NCI-H1105 treated with DMSO at 0.1 percent for 48 hours (cell line): ENCODE results near the gene PAPPA2.

Source experiments
- DNase-seq: peaks from one replicate; lab custom pipeline; 2025; lab: John Stamatoyannopoulos, UW

PAPPA2 gene

DNA sequence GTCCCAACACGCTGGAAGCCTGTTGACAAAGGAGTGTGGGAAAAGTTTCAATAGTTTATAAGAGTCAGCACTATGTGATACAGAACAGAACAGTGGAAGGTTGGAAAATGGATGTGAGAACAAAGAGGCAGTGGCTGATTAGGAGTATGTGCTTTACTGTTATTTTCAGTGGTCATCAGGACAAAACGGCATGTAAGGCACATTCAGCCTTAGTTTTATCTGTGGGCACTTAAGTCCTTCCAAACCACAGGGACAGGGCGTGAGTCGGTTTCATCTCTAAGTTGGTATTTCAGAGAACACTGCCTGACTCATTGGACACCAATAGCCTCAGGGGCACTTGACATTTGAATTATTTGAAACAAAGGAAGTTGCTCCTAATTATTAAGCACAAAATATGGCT is 394.7 kb downstream of the PAPPA2 start:
- DNase-seq = no peak

DNA sequence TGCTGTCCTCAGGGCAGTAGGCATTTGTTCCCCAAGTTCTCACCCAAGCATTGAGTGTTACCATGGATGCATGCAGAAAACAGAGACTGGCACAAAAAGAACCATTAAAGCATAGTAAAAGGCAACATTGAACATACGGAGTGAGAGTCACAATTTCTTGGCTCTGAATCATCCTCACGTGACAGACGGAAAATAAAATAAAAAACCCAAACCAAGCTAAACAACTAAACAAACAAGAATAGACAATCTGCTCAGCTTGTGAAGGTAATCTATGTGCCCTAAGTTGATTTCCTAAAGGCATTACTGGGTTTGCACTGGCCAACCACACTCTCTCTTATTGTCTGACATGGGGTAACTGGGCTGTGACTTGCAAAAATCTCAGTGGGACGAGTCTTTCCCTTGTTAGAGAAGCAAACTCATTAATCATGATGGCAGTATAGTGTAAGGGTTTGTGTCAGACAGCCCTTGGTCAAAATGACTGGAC is 395.5 kb downstream of the PAPPA2 start:
- no peak for DNase-seq

DNA sequence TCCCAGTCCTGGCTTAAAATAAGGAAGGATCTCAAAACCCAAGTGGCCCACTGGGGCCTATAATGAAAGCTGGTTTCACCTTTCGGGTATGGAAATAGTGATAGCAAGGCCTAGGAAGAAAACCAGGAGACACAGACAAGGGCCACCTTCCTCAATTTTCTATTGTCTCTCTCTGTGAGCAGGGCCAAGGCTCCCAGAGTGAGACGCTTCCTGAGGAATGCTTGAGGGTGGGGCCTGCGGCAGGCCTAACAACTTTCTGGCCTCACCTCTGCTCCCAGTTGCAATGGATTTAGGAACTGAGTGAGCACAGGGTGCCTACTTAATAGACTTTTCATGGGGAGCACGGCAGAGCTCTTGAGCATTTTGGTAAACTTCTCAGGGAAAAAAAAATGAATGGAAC is 400.6 kb downstream of the PAPPA2 start:
- no peak for DNase-seq

DNA sequence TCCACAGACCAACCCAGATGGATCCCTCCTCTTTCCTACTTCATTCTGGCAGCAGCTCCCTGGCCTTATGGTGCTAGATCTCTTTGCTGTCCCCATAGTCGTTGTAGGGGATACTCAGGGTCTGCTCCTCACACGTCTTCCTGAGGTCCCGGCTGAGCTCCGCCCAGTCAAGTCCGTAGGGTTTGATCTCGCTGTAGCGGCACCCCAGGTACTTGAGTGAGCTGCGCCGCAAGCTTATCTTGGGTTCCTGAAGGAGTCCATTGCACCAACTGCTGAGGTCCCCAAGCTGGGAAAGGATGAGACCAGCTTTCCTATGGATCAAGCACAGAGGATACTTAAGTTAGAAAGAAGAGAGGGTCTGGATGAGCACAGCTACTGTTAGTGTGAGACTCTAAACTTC is 401.2 kb downstream of the PAPPA2 start:
- no peak for DNase-seq

DNA sequence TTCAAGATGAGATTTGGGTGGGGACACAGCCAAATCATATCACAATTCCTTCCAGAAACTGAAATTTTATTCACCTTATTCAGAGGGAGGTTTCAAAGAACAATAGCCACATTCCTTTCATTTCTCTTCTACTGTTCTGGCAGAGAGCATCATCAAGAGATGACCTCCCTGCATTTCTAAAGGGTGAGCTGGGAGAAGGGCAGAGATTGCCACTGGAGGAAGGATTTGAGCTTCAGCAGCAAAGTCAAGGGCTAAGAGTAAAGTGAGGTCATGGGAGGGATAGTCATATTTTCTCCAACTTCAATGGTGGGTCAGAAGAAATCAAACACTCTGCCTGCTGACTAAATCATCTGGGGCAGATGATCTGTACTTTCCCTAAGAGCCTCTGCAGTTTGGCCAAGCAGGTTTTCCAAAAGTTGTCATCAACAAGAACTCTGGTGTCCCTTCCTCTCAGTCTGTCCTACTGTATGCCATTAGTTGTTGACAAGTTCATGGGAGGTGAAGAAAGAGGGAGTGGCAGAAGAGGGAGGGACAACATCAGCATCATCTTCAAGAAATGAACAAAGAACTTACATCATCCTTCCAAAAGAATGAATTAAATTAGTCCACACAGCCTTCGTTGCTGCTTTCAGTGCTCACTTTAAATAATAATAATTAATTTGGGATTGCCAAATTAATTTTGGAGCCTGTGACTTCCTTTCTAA is 403.2 kb downstream of the PAPPA2 start:
- DNase-seq = no peak

DNA sequence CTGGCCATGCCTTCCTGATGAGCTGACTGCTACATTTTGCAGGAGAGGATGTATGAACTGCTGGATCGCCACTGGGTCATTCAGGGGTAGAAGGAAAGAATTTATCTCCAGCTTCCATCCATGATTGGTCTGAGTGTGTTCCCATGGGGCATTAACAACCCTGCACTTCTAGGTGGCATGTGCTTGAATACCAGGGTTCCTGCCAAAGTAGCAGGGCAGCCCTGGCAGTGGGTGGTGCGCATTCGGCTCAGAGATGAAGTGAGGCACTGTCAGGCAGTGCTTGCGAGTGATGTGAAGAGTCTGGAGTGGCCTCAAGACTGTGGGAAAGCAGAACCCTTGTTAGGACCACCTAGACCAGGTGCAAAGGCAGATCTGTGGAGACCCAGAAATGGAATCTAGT is 406.6 kb downstream of the PAPPA2 start:
- no peak for DNase-seq

DNA sequence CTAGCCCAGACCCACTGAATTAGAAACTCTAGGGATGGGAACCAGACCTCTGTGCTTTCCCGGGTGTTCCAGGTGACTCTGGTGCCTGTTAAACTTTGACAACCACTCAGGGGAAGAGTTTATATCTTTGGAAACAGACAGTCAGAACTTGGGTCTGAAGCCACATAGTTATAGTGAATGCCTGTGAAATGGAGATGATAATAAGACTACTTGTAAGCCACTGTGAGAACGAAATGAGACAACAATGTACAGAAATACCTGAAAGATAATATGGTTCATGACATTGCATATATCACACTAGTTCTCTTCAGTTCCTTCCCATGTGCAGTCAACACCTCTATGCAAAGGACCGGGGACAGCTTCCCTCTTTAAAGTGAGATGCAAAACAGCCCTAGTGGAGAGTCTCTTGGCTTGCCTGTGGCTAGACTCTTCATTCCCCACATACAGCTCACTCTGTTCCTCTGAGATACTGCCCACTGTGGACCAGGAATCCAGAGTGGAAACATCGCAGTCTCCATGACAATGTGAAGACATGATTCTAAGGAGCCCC is 414.1 kb downstream of the PAPPA2 start:
- no peak for DNase-seq

DNA sequence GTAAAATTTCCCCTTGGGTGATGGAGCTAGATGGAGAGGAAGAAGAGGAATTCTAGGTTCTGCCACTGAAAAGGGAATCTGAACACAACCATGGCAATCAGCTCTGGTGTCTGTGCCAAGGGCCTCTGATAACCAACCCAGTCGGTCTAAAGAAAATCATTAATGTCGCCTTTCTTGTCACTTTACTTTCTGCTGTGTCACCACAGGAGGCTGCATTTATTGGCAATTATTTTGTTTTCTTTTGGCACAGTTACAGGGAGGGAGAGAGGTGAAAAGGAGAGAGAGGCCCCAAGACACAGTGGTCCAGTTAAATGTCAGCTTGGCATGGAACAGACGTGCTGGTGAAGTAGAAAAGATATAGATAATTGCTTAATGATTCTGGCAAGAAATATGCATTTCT is 414.6 kb downstream of the PAPPA2 start:
- DNase-seq = peak; percentile 4

DNA sequence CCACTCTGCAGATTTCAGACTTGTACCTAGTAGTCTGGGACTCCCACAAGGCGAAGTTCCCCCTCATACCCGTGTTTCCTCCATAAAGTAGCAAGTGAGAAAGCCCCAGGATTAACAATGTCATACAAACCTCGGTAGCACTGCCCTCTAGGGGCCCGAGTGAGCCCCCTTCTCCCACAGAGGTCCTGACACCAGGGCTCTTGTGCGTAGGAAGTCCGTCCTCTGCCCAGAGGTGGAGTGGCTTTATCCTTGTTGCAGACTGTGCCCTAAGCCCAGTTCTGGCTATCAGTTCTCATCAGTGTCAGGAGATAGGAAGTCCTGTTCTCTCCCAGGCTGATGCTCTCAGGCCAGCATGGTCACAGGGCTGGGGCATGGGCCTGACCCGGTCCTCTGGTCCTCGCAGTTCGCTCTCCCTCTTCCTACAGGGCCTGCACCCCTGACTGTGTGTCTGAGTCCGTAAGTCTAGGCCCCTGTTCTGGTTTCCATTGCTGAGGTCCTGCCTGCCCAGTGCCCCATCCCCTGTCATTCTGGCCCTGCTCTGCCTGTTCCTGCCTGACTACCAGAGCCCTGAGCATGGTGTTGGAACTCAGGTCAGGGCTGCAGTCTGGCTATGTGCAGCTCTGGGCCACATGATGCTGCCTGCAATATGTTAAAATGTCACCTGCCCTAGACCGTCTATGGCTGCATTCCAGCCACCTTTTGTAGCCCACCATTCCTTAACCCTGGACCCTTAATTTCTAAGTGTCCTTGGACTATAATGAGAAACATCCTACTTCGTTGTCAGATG is 416.0 kb downstream of the PAPPA2 start:
- peak; percentile 4 for DNase-seq

DNA sequence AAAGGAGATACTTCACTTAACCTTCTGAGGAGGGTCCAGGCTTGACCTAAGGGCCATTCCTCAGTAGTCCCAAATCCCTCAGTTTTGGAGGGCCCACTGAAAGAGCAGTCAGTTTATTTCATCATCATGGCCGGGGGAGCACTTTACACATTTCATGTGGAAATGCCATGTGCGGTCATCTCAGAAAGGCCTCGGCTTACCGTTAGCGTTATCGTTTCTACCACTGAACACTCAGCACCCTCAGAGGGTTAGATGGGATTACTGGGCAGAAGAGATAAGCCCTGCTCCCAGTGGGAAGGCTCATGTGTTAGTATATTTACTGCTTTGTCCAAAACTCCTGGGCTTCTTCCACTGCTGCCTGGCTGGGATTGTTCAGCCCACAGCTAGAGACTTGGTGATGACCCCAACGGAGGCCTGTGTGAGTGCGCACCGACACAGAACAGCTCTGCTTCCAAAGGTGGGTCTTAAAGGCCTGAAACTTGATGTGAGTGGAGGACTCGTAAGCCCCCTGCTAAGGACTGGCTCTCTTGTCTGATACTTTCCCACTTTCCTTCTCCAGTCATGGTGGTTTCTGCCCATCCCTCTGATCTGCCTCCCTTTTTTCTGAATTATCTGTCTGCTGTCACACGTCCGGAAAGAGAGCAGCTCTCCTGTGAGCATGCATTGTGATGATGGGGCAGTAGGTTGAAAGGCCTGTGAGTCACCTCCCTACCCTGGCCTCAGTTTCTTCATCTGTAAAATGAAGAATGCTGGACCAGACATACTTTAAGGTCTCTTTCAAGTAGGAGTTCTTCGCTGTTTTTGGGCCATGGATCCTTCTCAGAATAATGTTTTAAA is 417.0 kb downstream of the PAPPA2 start:
- DNase-seq = no peak

DNA sequence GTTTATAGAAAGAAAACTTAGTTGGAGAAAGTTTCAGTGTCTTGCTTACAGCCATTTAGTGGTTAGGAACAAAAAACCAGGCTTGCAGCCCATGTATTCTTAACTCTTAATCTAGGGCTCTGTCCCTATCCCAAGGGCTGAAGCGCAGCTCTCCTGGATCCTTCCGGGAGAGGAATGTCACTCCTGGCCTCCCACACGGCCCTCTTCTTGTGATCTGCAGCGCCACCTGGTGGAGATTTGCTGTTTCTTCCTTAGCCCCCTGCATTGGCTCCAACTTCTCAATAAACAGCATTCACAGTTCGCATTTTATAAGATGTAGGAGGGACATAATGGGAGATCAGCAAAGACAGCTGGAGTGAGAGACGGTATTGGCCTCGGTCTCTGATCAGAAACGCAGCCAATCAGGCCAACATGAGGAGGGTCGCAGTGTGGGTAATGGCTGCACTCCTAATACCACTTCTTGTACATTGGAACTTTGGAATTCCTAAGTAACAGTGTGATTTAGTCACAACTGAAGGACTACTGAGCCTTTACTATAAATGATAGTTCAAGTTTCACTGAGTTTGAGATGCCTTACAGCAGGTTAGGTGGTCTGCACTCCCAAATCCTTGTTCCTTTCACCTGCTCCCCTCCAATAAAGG is 418.1 kb downstream of the PAPPA2 start:
- DNase-seq = peak; percentile 53

DNA sequence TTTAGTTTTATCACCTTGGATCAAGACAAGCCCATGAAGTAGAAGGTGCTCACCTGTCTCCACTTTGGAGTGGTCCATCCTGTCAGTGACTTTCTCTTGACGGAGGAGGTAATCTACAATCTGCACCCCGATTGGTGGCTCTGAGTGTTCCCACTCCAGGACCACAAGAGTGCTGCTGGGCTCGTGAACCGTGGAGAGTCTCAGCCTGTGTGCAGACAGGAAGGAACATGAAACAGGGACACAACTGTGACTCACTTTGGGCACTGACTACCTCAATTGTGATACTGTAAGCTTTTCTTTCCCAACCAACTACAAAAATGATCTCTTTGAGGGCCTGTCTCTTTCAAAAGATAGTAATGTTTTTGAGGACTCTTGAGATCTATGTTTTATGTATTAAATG is 421.3 kb downstream of the PAPPA2 start:
- DNase-seq = no peak

DNA sequence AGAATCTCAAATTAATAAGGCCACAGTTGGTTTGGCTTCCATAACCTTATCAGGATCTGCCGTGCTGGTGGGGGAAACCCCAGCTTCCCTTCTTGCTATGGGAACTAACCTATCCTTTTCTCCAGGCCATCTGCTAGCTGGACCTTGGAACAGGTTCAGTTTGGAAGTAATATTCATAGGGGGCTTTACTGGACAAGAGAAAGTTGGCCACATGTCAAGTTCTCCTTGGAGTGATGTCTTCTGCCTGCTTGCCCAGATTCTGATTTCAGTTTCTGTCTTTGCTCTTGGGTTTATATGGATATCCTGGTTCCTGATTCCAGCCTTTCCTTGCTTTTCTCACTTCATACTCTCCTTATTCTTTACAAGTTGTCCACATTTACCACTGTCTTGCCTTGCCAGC is 421.9 kb downstream of the PAPPA2 start:
- no peak for DNase-seq

DNA sequence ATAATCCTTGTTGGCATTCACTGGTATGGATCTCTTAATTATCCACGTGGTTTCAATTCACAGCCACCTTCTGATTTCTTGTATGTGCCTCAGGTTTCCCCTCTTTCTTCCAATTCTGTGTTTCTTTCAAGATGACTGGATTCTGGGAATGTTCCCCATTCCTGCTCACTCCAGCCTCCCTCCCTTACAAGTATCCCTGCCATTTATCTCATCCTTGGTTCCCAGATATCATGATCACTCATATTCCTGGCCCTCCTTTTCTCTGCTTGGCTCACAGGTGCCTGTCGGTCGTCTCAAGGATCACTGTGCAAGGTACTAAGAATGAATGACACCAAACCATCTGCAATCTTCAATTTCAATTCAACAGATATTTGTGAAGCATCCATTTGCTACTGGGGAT is 422.4 kb downstream of the PAPPA2 start:
- DNase-seq = no peak

DNA sequence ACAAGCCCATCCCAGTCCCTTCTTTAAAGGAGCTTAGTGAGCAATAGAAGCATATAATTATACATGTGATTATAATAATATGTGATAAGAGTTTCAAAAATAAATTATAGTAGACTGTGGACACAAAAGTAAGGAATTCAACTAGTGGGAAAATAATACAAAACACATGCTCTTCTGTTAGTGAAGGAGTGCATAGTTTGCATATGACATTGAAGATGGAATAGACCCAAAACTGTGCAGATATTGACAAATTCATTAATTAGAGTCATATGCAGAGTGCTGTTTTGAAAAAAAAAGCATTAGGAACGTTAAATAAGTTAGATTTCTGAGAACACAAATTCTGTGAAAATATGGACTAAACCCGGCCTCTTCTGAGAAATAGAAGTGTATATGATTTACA is 422.8 kb downstream of the PAPPA2 start:
- DNase-seq = no peak

DNA sequence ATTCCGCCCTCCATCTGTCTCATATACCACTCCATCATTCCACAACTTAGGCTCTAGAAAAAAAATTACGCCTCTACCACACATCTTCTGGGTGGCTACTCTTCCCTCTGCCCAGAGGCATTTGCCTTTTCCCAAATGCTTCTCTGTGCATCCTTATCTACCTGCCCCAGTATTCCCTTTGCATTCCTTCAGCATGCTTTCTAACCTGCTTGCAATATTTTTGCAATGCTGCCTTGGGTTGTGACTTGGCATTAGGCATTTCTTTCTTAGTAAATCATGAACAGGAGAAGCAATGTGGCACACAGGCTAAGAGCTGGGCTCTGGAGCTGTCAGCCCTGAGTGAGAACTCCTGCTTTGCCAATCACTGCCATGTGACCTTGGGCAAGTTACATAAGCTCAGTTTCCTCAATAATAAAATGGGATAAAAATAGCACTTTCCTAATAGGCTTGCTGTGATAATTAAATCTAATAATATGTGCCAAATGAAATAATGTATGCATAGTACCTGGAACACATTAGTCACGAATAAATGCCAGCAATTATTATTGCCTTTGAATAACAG is 425.6 kb downstream of the PAPPA2 start:
- no peak for DNase-seq

DNA sequence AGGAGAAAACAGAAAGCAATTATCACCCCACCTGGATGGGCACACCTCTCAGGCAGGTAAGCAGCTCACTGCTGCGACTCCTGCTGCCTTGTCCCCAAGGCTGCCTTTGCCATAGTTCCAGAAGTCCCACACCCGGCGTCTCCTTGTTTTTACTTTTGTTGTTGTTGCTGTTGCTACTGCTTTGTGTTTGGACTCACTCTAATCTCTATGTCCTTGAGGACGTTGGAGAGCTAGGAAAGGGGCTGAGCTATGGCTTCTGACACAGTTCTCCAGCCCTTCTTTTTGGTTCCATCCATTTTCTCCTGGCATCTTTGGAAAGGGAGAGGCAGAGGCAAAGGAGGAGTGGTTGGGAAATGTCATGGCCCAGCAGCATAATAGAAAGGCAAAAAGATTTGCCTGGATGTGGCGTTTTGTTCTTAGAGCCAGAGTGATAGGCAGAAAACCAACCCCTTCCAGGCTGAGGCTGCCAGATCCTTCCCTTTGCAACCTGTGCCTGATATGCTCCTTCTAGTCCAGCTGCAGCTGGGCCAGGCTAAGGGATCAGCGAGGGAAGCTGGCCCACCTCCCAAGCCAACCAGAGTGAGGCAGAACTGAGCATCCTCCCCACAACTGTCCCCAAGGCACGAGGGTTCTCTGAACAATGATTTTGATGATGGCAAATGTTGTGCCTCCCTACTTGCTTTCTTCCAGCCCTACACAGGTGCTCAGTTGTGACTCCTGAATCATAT is 430.8 kb downstream of the PAPPA2 start:
- DNase-seq = no peak

DNA sequence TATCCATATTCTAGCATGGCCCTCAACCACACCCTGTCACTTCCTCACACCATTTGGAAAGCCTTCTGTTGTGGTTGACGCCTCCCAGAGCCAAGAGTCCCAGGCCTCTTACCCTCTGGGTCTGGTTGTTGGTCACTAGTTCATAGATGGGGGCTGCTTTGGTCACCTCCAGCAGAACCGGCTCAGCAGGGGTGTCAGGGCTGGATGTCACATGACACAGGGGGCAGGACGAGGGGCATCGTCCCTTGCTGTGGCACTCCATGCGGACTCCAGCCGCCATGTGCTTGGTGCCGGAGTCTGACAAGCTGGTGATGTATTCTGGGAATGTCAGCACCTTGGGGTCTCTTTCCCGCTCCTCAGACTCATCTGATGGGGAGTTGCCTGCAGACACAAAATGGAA is 431.5 kb downstream of the PAPPA2 start:
- DNase-seq = no peak
